HG03108 (cell line): ENCODE results near the gene LRRC53.
A peak's percentile ranks its signal among the peaks of the same experiment; 100 is the strongest.

Source experiments
- ATAC-seq: cut with Tn5 transposase; IDR thresholded peaks from one replicate; pipeline ENCODE4 v1.9.1; 2021; ENCODE audit warnings: moderate library complexity; ENCODE audit not compliant: unreplicated experiment

LRRC53 gene

GRCh38 chr1:74504125-74504932 is 8.1 kb downstream of the LRRC53 start:
- peak; percentile 84 for ATAC-seq

GRCh38 chr1:74502858-74503257 is 9.6 kb downstream of the LRRC53 start:
- ATAC-seq, result no peak

DNA sequence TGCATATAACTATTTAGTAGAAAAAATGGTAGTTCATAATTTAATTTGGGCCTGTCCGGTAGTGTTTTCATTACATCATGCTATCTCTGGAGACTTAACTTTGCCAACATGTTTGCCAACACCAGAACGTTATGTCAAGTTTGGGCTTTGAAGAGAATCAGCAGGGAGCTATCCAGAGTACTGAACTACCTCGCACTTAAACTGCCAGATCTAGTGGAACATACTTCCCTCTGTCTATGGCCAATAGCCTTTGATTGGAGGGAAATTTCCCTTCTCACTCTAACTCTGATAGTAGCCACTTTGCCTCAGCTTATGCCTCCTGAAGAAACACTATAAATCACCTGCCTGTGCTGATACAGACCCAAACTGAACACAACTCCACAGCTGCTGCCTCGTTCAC is 10.0 kb downstream of the LRRC53 start:
- ATAC-seq, result no peak

DNA sequence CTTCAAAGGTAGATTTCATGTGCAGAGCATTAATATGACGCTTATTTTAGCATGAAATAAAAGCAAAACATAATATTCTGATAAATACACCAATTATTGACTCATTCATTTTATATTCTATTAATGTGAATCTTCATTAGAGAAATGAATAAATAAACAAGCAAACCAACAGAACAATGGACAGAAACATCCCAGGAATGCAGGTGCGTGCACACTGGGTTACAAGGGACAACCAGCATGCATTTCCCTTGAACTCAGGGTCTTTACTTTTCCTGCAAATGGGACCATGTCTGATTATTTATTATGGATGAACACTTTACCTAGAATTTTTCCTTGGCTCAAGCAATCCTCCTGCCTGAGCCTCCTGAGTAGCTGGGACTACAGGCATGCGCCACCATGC is 13.5 kb downstream of the LRRC53 start:
- ATAC-seq, result no peak

- no peak for ATAC-seq
These were observed 15.7 kb downstream of the LRRC53 start for GRCh38 chr1:74496669-74497068.

DNA sequence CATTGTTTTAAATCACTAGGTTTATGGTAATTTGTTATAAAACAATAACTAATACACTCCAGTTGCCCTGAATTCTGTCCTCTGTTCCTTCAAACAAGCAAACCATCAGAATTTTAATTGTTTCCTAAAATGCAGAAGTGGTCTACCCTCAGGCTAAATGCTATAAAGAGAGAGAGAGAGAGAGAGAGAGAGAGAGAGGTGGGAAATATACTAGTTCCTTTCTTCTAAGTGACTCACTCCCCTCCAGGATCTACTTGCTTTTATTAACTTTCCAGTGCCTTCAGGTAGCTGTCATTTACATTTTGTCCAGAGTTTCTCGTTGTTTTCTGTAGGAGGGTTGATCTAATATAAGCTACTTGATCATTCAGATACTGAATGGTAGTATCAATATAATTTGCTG is 26.4 kb downstream of the LRRC53 start:
- ATAC-seq, result no peak

- no peak for ATAC-seq
These were observed 26.8 kb downstream of the LRRC53 start for GRCh38 chr1:74485622-74486021.

GRCh38 chr1:74481607-74482006 is 30.8 kb downstream of the LRRC53 start:
- ATAC-seq, result no peak

DNA sequence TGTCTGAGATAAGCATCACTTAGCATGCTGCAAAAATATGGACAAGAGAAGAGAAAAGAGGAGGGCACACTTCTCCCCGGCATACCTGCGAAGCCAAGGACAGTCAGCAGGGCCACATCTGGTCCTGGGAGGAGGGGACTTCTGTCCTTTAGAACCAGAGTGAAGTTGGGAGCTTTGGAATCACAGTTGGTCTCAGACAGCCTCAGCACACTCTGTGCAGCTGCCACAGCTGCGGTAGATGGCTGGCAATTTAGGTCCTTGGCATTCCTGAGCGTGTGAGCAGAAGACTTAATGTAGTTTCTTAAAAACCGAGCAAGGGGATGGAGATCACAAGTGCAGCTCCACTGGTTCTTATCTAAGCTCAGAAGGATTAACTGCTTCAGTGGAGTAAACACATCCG is 32.3 kb downstream of the LRRC53 start:
- no peak for ATAC-seq

GRCh38 chr1:74478979-74479378 is 33.4 kb downstream of the LRRC53 start:
- no peak for ATAC-seq

- no peak for ATAC-seq
These were observed 37.8 kb downstream of the LRRC53 start for GRCh38 chr1:74474585-74474984.

GRCh38 chr1:74471470-74471869 is 40.9 kb downstream of the LRRC53 start:
- no peak for ATAC-seq

GRCh38 chr1:74470936-74471335 is 41.5 kb downstream of the LRRC53 start:
- ATAC-seq, result no peak

GRCh38 chr1:74470251-74470650 is 42.2 kb downstream of the LRRC53 start:
- ATAC-seq, result no peak

- ATAC-seq, result no peak
These were observed 43.3 kb downstream of the LRRC53 start for GRCh38 chr1:74468982-74469603.

- ATAC-seq, result no peak
These were observed 44.5 kb downstream of the LRRC53 start for GRCh38 chr1:74467786-74468377.

DNA sequence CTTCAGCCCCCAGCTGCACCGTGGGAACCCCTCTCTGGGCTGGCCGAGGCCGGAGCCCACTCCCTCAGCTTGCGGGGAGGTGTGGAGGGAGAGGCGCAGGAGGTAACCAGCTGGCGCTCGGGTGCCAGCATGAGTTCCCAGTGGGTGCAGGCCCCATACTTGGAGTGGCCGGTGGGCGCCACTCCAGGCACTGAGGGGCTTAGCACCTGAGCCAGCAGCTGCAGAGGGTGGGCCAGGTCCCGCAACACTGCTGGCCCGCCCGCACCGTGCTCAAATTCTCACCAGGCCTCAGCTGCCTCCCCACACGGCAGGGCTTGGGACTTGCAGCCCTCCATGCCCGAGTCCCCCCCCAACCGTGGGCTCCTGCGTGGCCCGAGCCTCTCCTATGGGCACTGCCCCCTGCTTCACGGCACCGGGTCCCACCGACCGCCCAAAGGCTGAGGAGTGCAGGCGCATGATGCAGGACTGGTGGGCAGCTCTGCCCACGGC is 47.2 kb downstream of the LRRC53 start:
- ATAC-seq, result no peak

- ATAC-seq, result no peak
These were observed 48.4 kb downstream of the LRRC53 start for GRCh38 chr1:74464037-74464436.

DNA sequence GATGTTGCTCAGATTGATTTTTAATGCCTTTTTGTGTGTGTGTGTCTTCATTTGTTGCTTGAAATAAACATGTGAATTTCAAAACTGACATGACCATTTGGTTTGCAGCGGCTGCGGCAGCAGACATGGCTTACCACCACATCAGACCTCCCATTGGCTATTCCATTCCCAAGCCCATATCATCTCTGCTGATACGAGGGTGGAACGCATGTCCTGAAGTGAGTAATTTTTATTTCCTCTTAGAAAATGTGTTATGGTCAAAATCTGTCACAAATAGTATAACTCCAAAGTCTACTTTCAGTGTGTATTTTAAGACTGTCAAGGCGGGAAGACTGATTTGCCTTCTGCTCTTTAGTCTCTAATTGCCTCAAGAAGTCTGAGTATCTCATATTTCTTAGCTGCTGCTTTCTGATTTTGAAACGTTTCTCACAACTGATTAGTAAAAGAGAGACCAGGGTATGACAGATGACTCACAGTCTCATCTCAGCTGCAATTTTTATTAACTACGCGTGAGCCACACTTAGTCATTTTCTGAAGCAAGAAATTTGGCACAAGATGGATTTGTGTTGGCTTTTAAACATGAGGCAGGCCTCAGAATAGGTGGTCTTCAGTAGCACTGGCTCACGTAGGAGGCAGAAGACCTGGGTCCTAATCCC is 49.0 kb downstream of the LRRC53 start:
- peak; percentile 77 for ATAC-seq

- ATAC-seq, result no peak
These were observed 55.2 kb downstream of the LRRC53 start for GRCh38 chr1:74457253-74457652.

DNA sequence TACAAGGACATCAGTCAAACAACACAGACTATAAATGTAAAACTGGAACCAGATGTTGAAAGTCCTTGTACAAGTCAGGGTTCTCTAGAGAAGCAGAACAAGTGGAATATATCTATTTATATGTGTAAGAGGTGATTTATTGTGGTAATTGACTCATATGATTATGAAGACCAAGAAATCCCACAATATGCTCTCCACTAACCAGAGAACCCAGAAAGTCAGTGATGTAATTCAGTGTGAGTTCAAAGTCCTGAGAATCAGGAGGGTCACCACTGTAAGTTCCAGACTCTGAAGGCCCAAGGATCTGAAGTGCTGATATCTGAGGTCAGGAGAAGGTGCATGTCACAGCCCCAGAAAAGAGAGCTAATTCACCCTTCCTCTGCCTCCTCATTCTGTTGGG is 57.0 kb downstream of the LRRC53 start:
- no peak for ATAC-seq

- no peak for ATAC-seq
These were observed 59.1 kb downstream of the LRRC53 start for GRCh38 chr1:74453277-74453676.
